Suprapubic skin (tissue), 4 donors: ENCODE results near the gene ENPP5. TPM values are rescaled to one million over a fixed set of nuclear protein-coding genes. Genes with fewer than 3 reads are reported as not detected.
"Not testable (repeated sequence)": the region's sequence is repeated elsewhere in the genome, so short reads cannot be mapped to it uniquely, and the experiment has no call there.

ENCODE experiments used
- DNase-seq, 2 donors: peaks; one replicate each; pipeline ENCODE4 v3.0.0-alpha.2; 2019; ENCODE audit warnings: low spot score in 2 of 2
- H3K27ac ChIP-seq: fragments of 200-600 bp; sonication (generic); one replicate; pipeline ENCODE4 v1.5.1; 2019
- H3K27me3 ChIP-seq: fragments of 200-600 bp; sonication (generic); one replicate; pipeline ENCODE4 v1.5.1; 2019
- H3K36me3 ChIP-seq: fragments of 200-600 bp; sonication (generic); one replicate; pipeline ENCODE4 v1.5.1; 2019
- H3K4me1 ChIP-seq: fragments of 200-600 bp; sonication (generic); one replicate; pipeline ENCODE4 v1.5.1; 2019
- H3K4me3 ChIP-seq: fragments of 200-600 bp; sonication (generic); one replicate; pipeline ENCODE4 v1.5.1; 2019; ENCODE audit warnings: mild to moderate bottlenecking
- H3K9me3 ChIP-seq: fragments of 200-600 bp; sonication (generic); one replicate; pipeline ENCODE4 v1.5.1; 2019
- EP300 ChIP-seq: sonication (generic); formaldehyde crosslinking; IDR thresholded peaks from one replicate; pipeline ENCODE4 v1.6.1; 2017; ENCODE audit warnings: antibody characterized with exemption
- POLR2A ChIP-seq, 2 donors: fragments of 450-650 bp; IDR thresholded peaks; one replicate each; pipeline ENCODE4 v1.6.1; 2017; ENCODE audit warnings: antibody characterized with exemption in 2 of 2, mild to moderate bottlenecking in 2 of 2, moderate library complexity in 2 of 2
- POLR2AphosphoS5 ChIP-seq, 3 donors: sonication (generic); formaldehyde crosslinking; IDR thresholded peaks; one replicate each; pipeline ENCODE4 v1.6.1; 2017; ENCODE audit warnings: antibody characterized with exemption in 3 of 3
- WGBS: methylation state at CpG from one replicate; pipeline ENCODE4 v1.1.5; 2018; 5-methylcytosine and 5-hydroxymethylcytosine counted together
- total RNA-seq, 4 donors: library from RNA; depleted of rRNA; stranded (reverse); fragments of >200 nt; gene quantifications; one replicate each; pipeline ENCODE4 v1.1.0, GENCODE V29; 2016
- TF ChIP-seq, protein P1 (sequence below), 2 donors: fragments of 200-600 bp in 1 of 2; fragments of 450-650 bp in 1 of 2; sonication (generic) in 1 of 2; IDR thresholded peaks; one replicate each; pipeline ENCODE4 v1.5.1; 2016 to 2019; ENCODE audit warnings: antibody characterized with exemption in 2 of 2, mild to moderate bottlenecking in 1 of 2, moderate library complexity in 1 of 2

The ENPP5 gene
- total RNA-seq, 4 donors from 2014 or later = 0.98 to 4.5 (median 3.1) TPM

DNA sequence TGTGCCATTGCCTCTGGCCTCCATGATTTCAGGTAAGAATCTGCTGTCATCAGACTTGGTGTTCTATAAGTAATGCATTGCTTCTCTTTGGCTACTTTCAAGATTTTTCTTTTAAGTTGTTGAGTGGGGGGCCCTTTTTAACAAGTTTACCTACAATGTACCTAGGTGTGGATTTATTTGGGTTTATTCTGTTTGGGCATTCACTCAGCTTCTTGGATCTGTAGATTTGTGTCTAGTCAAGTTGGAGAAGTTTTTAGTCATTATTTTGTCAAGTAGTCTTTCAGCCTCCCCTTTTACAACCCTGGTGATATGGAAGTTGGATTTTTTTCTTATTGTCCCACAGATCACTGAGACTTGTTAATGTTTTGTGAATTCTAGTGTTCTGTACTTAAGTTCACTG is 14.1 kb downstream of the ENPP5 start:
- no peaks in the 10 kb centered on the region for H3K27me3 ChIP-seq
- no peak for DNase-seq
- no peaks in the 10 kb centered on the region for H3K9me3 ChIP-seq
- TF ChIP-seq POLR2AphosphoS5 (IDR thresholded peaks at IDR 0.05) = no peak
- no peak for TF ChIP-seq POLR2A (IDR thresholded peaks at IDR 0.05)
- no peak for TF ChIP-seq EP300
- TF ChIP-seq, protein P1, sequence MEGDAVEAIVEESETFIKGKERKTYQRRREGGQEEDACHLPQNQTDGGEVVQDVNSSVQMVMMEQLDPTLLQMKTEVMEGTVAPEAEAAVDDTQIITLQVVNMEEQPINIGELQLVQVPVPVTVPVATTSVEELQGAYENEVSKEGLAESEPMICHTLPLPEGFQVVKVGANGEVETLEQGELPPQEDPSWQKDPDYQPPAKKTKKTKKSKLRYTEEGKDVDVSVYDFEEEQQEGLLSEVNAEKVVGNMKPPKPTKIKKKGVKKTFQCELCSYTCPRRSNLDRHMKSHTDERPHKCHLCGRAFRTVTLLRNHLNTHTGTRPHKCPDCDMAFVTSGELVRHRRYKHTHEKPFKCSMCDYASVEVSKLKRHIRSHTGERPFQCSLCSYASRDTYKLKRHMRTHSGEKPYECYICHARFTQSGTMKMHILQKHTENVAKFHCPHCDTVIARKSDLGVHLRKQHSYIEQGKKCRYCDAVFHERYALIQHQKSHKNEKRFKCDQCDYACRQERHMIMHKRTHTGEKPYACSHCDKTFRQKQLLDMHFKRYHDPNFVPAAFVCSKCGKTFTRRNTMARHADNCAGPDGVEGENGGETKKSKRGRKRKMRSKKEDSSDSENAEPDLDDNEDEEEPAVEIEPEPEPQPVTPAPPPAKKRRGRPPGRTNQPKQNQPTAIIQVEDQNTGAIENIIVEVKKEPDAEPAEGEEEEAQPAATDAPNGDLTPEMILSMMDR (IDR thresholded peaks at IDR 0.05) = no peak
- H3K4me1 ChIP-seq = no peaks in the 10 kb centered on the region
- H3K4me3 ChIP-seq = no peak overlapping the region
- H3K36me3 ChIP-seq = no peaks in the 10 kb centered on the region
- no peak overlapping the region for H3K27ac ChIP-seq

DNA sequence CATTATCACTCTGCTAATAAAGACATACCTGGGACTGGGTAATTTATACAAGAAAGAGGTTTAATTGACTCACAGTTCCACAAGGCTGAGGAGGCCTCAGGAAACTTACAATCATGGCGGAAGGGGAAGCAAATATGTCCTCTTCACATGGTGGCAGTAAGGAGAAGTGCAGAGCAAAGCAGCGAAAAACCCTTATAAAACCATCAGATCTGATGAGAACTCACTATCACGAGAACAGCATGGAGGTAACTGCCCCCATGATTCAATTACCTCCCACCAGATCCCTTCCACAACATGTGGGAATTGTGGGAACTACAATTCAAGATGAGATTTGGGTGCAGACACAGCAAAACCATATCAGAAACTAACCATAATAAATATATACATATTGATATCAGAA is 21.7 kb downstream of the ENPP5 start:
- not testable (repeated sequence) for DNase-seq, H3K4me3 ChIP-seq, H3K36me3 ChIP-seq, H3K27ac ChIP-seq, H3K4me1 ChIP-seq, H3K9me3 ChIP-seq, H3K27me3 ChIP-seq
- 84% methylated on average over 3 of the region's 3 CpGs for WGBS

DNA sequence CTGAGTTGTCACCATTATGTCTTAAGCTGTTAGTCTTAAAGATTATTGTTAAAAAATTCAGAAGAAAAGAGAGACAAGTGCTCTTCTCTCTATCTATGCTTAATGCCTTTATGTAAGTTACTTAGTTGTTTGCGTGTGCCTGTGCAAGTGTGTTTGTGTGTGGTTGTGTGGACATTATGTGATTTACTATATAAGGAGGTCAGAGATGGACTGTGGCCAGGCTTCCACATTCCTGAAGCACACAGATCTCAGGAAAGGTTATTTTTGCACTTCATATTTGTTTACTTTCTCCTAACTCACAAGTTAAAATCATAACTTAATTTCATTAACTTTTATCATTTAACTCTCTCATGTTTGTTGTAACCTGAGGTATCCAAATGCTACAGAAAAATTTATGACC is 26.5 kb downstream of the ENPP5 start:
- no peaks in the 10 kb centered on the region for H3K36me3 ChIP-seq
- no peak for TF ChIP-seq EP300
- TF ChIP-seq, protein P1 (IDR thresholded peaks at IDR 0.05) = no peak
- no peak for TF ChIP-seq POLR2A (IDR thresholded peaks at IDR 0.05)
- no peak for TF ChIP-seq POLR2AphosphoS5 (IDR thresholded peaks at IDR 0.05)
- H3K4me3 ChIP-seq = no peak overlapping the region
- H3K27ac ChIP-seq = no peak overlapping the region
- 87% methylated on average over 1 of the region's 1 CpG for WGBS
- H3K4me1 ChIP-seq = no peaks in the 10 kb centered on the region
- H3K9me3 ChIP-seq = no peaks in the 10 kb centered on the region
- no peaks in the 10 kb centered on the region for H3K27me3 ChIP-seq
- DNase-seq = no peak

DNA sequence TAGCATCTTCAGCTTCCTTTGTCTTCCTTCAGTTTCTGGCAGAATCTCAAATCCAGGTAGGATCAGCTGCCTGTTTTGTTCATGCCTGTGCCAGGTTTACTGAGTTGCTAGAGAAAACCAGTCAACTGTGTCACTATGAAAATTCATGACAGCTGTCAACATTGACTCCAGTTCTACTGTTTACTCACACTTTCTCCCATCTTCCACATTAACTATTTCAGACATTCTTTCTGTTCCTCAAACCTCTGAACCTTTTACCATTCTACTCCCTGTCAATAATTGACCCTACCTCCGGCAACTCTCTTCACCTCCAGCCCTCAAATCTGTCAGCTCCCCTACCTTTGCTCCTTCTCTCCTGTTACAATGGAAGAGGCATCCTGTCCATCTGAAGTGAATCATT is 32.5 kb downstream of the ENPP5 start:
- TF ChIP-seq EP300 = no peak
- TF ChIP-seq POLR2A (IDR thresholded peaks at IDR 0.05) = no peak
- no peak for TF ChIP-seq POLR2AphosphoS5 (IDR thresholded peaks at IDR 0.05)
- TF ChIP-seq, protein P1 (IDR thresholded peaks at IDR 0.05) = no peak
- 89% methylated on average over 1 of the region's 1 CpG for WGBS
- H3K9me3 ChIP-seq = no peaks in the 10 kb centered on the region
- DNase-seq = no peak
- no peaks in the 10 kb centered on the region for H3K4me1 ChIP-seq
- H3K4me3 ChIP-seq = no peak overlapping the region
- no peaks in the 10 kb centered on the region for H3K36me3 ChIP-seq
- H3K27me3 ChIP-seq = no peaks in the 10 kb centered on the region
- no peak overlapping the region for H3K27ac ChIP-seq

DNA sequence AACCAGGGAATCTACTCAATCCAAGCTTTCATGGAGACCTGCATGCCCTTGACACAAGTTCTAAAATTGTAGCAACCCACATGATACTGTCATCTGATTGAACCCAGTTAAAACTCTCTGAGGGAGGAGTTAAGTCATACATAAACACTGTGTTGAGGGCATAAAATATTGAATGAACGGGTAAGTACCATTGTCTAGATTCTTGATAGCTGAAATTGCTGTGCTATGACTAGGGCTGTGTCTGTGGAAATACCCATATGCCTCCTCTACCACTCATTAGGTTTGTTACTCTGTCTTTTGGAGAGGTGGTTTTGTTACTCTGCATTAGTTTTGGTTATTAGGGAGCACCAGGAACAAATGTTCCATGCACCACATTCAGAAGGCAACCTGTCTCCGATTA is 33.4 kb downstream of the ENPP5 start:
- no peak for TF ChIP-seq POLR2AphosphoS5 (IDR thresholded peaks at IDR 0.05)
- TF ChIP-seq POLR2A (IDR thresholded peaks at IDR 0.05) = no peak
- TF ChIP-seq EP300 = no peak
- TF ChIP-seq, protein P1 (IDR thresholded peaks at IDR 0.05) = no peak
- DNase-seq = no peak
- H3K9me3 ChIP-seq = no peaks in the 10 kb centered on the region
- WGBS = 68% methylated on average over 2 of the region's 2 CpGs
- H3K4me3 ChIP-seq = no peak overlapping the region
- no peaks in the 10 kb centered on the region for H3K27me3 ChIP-seq
- no peaks in the 10 kb centered on the region for H3K36me3 ChIP-seq
- H3K27ac ChIP-seq = no peak overlapping the region
- no peaks in the 10 kb centered on the region for H3K4me1 ChIP-seq

DNA sequence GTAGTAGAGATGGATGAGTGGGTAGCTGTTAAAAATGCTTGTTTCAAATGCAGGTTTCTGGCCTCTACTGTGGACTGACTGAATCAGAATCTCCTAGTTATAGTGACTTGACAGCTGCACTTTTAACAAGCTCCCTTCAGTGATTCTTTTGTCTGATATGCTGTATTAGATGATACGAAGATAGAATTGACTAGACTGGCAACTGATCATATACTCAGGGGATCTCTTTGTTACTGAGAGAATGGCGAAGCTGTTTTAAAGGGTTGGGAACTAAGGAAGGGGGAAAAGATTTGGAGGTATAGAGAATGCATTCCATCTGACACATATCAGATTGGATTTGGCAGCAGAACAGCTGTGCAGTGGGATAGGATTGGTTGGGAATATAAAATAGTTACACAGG is 33.9 kb downstream of the ENPP5 start:
- no peak overlapping the region for H3K27ac ChIP-seq
- no peaks in the 10 kb centered on the region for H3K36me3 ChIP-seq
- no peaks in the 10 kb centered on the region for H3K9me3 ChIP-seq
- no peak for DNase-seq
- 72% methylated on average over 2 of the region's 2 CpGs for WGBS
- TF ChIP-seq POLR2AphosphoS5 (IDR thresholded peaks at IDR 0.05) (no peak), EP300 (no peak), POLR2A (IDR thresholded peaks at IDR 0.05) (no peak)
- TF ChIP-seq, protein P1 (IDR thresholded peaks at IDR 0.05) = no peak
- no peaks in the 10 kb centered on the region for H3K4me1 ChIP-seq
- no peaks in the 10 kb centered on the region for H3K27me3 ChIP-seq
- H3K4me3 ChIP-seq = no peak overlapping the region
